CD4-positive, alpha-beta T cell treated with Interleukin-4 for 1 hour (primary cell): Measurements from ENCODE around the gene ZMYND8.
"Not testable (repeated sequence)": the region's sequence is repeated elsewhere in the genome, so short reads cannot be mapped to it uniquely, and the experiment has no call there.

Experiments
- DNase-seq, 2 donors: peaks; one replicate each; pipeline ENCODE4 v3.0.0-alpha.2; 2020 to 2022

The ZMYND8 gene

DNA sequence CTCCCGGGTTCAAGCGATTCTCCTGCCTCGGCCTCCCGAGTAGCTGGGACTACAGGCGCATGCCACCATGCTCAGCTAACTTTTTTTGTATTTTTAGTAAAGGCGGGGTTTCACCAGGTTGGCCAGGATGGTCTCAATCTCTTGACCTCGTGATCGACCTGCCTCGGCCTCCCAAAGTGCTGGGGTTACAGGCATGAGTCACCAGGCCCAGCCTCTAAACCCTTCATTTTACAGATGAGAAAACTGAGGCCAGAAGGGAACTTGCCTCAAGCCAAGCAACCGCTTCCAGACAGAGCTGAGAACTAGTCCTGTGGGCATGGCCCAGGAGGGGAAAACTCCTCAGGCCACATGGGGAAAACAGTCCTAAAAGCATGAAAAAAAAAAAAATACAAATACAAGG lies 47.1 kb downstream of the ZMYND8 start:
- DNase-seq, result no peak

DNA sequence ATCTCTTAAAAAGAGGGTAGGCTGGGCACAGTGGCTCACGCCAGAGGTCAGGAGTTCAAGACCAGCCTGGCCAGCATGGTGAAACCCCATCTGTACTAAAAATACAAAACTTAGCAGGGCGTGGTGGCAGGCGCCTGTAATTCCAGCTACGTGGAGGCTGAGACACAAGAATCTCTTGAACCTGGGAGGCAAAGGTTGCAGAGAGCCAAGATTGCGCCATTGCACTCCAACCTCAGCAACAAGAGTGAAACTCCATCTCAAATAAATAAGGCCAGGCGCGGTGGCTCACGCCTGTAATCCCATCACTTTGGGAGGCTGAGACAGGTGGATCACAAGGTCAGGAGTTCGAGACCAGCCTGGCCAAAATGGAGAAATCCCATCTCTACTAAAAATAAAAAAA lies 48.9 kb downstream of the ZMYND8 start:
- not testable (repeated sequence) for DNase-seq

DNA sequence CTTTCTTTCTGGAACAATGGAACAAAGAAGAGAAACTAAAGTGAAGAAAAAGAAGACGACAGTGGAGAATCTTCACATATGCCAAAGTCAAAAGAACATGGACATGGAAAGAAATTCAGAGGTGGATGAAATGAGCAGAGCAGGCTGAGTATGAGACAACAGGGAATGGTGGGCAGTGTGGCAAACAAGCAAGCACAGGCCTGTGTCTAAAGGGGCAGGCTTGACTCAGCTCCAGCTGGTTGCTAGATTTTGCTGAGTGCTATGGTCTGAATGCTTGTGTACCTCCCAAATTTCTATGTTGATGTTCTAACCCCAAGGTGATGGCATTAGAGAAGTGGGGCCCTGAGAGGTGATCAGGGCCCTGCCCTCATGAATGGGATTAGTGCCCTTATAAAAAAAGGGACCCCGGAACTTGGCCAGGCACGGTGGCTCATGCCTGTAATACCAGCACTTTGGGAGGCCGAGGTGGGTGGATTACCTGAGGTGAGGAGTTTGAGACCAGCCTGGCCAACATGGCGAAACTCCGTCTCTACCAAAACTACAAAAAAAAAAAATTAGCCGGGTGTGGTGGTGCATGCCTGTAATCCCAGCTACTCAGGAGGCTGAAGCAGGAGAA lies 49.6 kb downstream of the ZMYND8 start:
- no peak for DNase-seq

DNA sequence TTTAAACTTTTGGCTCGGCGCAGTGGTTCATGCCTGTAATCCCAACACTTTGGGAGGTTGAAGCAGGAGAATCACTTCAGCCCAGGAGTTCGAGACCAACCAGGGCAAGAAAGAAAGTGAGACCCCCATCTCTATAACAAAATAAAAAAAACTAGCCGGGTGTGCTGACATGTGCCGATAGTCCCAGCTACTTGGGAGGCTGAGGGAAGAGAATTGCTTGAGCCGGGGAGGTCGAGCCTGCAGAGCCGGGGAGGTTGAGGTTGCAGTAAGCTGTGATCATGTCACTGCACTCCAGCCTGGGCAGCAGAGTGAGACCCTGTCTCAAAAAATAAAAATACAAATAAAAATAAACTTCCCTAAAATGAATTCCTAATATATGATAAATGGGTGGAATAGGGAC lies 50.4 kb downstream of the ZMYND8 start:
- DNase-seq, result no peak

DNA sequence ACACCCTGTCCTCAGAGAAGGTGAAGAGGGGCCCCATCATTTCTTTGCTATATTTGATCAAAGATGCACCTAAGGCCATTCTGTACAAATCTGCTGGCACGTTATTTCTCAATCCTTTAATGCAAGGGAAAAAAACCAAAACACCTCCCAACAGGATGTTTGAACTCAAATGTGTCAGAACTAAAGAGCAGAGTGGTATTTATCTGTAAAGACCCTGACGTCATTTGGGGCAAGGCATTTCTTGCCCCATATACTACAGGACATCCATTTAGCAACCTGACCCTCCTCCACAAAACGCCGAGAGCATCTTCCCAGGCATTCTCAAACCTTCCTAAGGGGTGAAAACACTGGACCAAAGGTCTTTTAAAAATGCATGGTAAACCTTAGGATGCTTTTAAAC lies 50.8 kb downstream of the ZMYND8 start:
- no peak for DNase-seq

DNA sequence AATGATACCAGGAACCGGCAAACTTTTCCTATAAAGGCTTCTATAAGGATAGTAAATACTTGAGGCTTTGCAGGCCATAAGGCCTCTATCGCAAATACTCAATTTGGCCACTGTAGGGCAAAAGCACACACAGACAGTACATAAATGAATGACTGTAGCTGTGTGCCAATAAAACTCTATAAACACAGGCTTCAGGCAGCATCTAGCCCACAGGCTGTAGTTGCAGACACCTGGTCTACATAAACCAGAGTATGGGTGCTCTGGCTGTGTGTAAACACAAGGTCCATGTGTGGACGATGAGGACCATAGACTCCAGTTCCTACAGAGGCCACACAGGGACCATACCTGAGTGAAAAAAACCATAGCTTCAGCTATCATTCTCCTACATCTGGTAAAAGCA lies 52.2 kb downstream of the ZMYND8 start:
- DNase-seq, result no peak

DNA sequence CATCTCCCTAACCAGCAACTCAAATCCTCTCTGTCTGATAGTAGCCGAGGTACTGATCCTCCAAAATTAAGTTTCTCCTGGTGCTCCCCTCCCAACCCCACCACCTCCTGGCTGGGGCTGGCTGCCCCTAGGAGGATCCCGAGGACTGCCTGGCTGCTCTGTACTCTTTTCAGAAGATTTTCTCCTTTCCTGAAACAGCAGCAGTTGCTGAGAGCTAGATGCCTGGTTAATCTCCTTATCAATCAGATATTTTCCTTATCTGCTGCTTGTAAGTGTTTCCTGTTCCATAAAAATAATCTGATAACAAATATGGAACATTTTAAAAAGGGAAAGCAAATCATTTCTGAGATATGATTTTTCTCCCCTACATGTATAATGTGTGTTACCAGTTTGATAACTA lies 52.8 kb downstream of the ZMYND8 start:
- DNase-seq, result no peak

DNA sequence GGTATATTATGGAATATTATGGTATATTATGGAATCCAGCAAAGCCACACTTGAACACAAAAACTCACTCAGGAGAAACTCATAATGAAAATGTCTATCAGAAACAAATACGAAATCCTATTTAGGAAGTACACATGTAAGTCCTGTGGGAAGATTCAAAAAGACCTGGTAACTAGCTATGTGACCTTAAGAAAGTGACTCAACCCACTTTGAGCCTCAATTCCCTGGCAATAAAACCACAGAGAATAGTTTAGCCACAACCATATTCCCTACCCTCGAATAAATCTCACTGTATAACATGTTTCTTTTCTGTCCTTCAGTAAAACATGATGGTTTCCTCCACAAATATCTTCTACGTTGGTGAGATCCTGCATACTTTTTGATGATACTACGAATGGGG lies 56.4 kb downstream of the ZMYND8 start:
- DNase-seq, result no peak

DNA sequence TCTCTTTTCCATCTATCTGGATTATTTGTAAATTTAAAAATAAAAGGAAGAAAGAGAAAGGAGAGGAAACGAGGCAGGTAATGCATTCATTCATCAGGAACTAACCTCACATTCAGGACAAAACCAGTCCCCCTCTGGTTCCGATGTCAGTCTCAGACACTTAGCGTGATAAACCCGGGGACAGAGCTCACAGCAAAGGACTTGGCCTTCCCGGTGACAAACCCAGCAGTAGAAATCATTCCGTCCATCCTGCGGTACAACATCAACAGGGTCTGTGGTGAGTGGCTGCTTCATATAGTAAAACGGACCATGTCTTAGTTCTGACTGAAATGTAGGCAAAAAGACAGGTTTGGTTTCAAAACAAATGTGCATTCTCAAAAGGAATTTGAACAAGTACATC lies 57.9 kb downstream of the ZMYND8 start:
- no peak for DNase-seq

DNA sequence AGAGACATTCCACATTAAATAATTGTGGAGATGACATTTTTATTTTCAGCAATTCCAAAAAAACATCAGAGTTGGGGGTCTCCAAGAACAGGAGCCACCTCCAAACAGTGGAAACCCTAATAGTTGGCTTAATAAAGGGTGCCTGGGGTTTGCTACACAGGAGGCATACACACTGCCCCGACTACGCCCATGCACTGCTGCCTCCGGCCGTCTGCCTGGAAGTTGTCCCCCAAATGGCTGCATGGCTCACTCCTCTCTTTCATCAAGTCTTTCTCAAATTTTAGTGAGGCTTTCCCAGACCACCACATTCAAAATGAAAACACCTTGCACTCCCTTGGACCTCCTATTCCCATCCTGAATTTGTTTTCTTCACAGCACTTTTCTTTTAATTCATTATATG lies 58.8 kb downstream of the ZMYND8 start:
- DNase-seq, result no peak

DNA sequence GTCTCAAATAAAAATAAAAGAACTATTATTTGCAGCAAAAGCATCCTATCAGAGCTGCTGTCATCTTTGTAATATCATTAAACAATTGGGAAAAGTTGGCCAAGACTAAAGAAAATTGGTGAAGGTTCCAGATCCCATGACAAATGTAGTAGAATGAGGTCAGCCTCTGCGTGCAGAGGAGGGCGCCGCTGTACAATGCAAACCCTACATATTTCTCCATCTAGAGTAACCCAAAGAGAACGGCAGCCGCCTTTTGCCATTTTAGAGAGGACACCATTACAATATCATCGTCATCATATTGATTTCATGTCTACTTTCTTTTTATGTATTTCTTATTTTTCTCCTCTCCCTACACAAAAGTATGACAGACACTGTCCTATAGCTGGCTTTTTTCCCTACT lies 59.5 kb downstream of the ZMYND8 start:
- no peak for DNase-seq

DNA sequence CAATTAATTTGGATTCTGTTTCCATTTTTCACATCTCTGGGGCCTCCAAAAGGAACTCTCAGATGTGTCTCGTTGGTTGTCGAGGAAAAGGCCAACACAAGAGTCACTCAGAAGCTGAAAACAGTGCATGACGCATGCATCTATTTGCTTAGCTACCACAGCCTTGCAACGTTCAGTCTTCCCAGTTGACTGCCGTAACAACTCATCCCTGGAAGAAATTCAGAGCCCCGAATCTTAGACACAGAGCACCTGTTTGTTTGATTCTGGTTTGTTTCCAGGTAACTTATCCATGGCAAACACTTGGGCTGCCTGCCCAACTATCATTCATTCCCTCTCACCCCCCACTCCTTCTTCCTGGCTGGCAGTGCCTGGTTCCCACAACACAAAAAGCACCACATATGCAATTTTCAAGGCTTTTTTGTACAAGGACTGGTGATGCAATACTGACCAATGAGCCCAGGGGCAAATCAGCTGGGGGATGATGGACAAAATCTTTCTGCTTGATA lies 60.5 kb downstream of the ZMYND8 start:
- DNase-seq, result no peak

DNA sequence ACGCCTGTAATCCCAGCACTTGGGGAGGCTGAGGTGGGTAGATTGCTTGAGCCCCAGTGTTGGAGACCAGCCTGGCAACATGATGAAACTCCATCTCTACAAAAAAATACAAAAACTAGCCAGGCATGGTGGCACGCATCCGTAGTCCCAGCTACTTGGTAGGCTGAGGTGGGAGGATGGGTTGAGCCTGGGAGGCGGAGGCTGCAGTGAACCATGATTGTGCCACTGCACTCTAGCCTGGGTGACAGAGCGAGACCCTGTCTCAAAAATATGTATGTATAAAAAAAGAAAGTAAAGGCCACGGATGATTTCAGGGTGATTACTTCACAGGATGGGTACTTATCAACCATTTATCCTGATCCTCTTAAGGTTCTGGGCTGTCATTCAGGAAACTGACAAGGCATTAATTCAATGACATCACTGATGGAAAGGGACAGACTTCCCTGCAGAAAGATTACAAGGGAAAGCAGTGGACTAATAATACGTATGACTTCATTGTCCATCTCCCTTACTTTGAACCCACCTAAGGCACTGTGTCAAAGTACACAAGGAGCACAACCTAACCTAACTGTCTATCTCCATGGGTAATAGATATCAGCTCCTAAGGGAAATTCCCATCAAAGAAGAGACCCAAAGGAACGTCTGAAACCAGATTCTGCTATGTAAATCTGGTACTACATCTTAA lies 61.2 kb downstream of the ZMYND8 start:
- no peak for DNase-seq

DNA sequence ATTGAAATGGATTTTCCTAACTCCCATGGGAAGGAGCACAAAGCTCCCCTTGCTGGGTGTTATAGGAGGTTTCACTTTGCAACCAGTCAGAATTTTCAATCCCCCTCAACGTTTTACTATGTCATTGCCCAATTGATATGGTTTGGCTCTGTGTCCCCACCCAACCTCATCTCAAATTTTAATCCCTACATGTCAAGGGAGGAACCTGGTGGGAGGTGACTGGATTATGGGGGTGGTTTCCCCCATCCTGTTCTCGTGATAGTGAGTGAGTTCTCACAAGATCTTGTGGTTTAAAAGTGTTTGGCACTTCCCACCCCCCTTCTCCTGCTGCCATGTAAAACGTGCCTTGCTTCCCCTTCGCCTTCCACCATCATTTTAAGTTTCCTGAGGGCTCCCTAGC lies 62.9 kb downstream of the ZMYND8 start:
- no peak for DNase-seq

DNA sequence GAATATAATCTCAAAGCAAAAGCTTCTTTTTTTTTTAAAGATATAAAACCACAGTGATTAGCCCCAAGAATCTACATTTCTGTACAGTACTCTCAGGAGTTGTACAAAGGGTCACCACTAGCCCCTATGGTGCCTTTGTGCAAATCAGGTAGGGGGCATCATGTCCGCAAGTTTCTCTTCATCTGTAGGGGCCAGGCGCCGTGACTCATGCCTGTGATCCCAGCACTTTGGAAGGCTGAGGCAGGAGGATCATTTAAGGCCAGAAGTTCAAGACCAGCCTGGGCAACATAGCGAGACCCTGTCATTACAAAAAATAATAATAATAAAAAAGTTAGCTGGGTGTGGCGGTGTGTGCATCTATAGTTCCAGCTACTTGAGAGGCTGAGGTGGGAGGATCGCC lies 63.9 kb downstream of the ZMYND8 start:
- DNase-seq, result no peak

DNA sequence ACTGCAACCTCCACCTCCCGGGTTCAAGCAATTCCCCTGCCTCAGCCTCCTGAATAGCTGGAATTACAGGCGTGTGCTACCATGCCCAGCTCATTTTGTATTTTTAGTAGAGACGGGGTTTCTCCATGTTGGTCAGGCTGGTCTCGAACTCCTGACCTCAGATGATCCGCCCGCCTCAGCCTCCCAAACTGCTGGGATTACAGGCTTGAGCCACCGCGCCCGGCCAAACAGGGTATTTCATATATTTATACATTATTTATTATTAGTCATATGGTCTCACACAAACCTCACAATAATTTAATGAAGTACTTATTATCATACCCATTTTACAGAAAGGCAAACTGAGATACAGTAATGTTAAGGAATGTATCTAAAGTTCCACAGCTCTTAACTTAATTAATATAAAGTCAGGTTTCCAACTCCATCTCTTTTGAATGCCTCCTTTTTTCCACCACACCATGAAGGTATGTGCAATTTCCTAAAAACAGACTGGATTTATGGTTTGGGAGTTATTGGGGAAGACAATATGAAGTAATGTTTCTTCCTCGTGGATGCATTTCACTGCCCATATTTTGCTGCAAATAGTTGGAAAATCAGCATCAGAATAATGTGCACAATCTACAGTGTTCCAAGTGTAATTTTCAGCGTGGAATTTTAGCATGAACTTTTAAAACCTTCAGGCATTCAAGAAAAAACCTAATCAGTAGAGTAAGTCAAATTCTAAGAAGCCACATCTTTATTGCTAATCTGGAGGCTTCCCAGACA lies 65.7 kb downstream of the ZMYND8 start:
- DNase-seq, result no peak

DNA sequence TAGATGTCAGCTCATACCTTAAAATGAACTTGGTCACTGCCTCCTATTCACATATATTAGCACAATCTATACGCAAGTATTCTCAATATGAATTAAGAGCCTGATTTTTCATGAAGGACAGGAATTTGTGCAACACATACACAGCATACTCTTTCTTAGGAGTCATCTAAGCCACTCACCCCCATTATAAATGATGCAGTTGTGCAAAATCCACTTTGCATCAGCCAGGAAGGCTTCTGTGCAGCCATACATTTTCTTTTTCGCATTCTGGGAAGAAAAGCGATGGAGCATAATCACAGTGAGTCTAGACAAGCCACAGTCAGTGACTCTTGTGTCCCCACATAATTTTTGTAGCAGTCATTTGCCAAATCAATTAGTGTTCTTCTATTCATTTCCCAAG lies 66.5 kb downstream of the ZMYND8 start:
- DNase-seq, result no peak

DNA sequence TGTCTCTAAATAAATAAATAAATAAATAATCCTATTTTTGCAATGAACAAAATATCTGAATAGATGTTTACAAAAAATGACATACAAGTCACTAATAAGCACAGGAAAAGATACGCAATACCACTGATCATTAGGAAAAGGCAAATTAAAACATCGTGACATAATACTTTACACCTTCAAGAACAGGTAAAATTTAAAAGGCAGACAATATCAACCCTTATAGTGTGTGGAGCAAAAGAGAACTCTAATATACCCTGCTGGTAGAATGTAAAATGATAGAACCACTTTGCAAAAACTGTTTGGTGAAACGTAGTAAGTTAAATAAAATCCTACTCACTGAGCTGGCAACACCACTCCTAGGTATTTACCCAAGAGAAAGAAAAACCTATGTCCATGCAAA lies 67.4 kb downstream of the ZMYND8 start:
- DNase-seq, result no peak

DNA sequence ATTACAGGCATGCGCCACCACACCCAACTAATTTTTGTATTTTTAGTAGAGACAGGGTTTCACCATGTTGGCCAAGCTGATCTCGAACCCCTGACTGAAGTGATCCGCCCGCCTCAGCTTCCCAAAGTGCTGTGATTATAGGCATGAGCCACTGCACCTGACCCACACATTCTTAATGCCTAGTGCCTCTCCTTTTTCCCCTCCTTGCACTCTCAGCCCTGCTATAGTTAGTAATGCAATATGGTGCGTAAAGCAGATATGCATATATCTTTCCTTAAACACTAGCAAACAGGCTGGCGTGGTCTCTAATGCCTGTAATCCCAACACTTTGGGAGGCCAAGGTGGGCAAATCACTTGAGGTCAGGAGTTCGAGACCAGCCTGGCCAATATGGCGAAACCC lies 68.0 kb downstream of the ZMYND8 start:
- not testable (repeated sequence) for DNase-seq

DNA sequence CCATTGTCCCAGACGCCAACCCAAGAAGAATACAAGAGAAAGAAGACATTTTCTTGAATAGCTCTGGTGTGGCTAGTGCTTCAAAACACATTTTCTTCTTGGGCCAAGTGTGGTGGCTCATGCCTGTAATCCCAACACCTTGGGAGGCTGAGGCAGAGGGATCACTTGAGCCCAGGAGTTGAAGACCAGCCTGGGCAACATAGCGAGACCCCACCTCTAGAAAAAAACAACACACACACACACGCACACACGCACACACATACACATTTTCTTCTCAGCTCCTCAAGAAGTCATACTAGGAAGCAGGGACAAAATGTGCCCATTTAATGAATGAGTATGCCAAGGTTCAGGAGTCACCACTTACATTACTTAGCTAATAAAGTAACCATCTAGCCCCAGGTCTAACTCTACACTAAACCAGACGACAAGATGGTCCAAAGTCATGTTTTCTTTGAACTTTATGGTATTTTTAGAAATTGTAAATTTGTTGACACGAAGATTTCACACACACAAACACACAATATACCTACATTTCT lies 68.8 kb downstream of the ZMYND8 start:
- DNase-seq, result no peak

DNA sequence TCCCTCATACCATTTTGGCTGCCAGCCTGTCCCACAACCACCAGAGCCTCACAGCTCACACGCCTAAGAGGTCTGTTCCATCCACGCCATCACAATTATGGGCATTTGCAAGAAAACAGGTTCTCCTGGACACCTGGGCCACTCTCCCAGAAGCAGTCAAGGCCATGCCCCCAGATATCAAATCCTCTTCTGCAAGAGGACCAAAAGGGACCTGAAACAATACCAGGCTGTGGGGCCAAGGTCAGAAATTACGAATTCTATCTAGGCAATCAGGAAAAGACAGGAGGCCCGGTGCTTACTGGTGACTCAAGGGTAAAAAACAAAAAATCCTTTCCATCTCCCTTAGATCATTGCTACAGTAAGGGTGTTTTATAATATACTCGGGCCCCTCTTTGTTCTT lies 69.8 kb downstream of the ZMYND8 start:
- no peak for DNase-seq

DNA sequence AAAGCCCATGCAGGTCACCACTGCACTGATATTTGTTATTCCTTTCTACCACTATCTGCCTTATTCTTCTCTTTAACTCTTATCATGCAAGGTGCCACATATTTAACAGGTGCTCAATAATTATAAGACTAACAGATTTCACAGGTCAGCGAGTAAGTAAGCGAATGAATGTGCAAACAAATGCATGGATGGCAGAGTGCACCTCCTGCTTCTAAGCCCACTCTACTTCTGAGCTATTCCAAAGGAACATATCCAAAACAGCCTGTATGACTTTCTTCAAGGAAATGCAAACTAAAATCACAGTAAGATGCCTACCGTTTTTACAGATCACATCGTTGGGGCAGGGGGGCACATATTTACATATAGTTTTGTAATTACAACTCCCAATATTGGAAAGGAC lies 71.3 kb downstream of the ZMYND8 start:
- no peak for DNase-seq

DNA sequence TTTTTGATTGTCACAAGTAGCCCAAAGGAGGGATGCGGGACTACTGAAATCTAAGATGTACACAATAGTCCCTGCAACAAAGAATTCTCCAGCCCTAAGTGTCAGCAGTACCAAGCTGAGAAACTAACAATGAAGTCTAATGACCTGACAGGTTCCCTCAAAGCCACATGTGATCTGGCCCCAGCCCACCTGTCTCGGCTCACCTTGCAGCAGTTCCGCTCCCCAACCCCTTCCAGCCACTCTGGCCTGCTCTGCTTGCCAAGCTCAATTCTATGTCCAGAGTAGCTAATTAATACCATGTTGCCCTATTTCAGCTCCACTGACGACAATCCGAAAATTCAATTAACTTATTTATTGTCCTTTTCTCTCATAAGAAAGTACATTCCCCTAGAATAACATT lies 72.1 kb downstream of the ZMYND8 start:
- DNase-seq, result no peak

DNA sequence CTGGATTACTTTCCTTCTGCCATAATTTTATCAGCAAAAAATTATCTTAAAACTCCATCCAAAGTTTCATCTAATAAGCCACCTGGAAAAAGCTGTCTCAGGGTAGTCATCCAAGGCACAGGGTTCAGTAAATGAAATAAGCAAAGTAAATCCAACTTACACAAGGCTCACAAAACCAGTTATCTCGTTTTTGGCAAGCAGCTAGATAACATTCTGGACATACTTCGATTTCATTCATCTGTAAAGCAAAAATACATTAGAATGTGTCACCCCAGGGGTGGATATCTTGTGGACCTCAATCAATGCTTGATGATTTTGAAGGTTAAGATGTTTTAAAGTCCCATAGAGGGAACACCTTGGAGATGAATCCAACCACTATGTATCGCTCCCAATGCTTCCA lies 73.1 kb downstream of the ZMYND8 start:
- DNase-seq, result no peak
